Measurements from ENCODE around the gene ADAMTSL1. TPM values are rescaled to one million over a fixed set of nuclear protein-coding genes. Genes with fewer than 3 reads are reported as not detected.
A peak's percentile ranks its signal among the peaks of the same experiment; 100 is the strongest.

Gene ADAMTSL1
- total RNA-seq, 1 experiment from 2014 or later, result 1.2 TPM

DNA sequence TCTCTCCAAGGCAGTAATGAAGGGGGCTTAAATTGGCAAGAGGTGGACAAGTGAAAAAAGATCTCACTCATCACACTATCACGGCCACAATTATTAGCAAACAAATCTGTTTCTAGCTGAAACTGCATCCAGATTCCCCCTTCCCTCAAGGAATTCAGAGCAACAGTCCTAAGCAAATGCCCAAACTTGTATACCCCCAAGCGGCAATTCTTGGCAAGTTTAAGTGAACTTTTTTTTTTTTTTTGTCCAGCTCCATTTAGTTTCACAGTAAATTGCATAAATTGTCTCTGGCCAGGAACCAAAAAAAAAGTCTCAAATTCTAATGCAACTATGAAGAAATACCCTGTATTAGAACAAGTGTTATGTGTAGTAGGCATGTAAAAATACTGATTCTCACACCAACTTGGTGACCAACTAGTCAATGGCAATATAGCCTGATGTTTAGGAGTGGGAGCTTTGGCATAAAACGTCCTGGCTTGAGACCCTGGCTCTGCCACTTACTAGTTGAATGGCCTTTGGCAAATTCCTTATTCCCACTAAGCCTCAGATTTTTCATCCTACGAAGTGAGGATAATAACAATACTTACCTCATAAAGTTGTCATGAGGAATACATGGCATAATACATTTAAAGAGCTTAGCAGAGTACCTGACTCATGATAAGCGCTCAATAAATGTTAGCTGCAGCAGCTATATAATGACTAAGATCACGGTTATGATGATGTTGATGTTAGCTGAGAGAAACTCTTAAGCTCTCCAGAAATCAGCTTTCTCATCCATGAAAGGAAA lies 193.2 kb downstream of the ADAMTSL1 start:
- no peak for DNase-seq
- TF ChIP-seq, protein P1, sequence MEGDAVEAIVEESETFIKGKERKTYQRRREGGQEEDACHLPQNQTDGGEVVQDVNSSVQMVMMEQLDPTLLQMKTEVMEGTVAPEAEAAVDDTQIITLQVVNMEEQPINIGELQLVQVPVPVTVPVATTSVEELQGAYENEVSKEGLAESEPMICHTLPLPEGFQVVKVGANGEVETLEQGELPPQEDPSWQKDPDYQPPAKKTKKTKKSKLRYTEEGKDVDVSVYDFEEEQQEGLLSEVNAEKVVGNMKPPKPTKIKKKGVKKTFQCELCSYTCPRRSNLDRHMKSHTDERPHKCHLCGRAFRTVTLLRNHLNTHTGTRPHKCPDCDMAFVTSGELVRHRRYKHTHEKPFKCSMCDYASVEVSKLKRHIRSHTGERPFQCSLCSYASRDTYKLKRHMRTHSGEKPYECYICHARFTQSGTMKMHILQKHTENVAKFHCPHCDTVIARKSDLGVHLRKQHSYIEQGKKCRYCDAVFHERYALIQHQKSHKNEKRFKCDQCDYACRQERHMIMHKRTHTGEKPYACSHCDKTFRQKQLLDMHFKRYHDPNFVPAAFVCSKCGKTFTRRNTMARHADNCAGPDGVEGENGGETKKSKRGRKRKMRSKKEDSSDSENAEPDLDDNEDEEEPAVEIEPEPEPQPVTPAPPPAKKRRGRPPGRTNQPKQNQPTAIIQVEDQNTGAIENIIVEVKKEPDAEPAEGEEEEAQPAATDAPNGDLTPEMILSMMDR (conservative IDR thresholded peaks at IDR 0.05), result no peak
- Mint-ChIP-seq H3K36me3 (ENCODE audit: insufficient read depth in 1 of 3, low read depth in 3 of 3) (no peaks in the 10 kb centered on the region), H3K27me3 (ENCODE audit: low read depth) (no peaks in the 10 kb centered on the region), H3K4me1 (peaks cover 12 to 21% of the 10 kb centered on the region in 2 experiments), H3K27ac (no peak overlapping the region), H3K9me3 (no peaks in the 10 kb centered on the region), H3K4me3 (no peak overlapping the region)
- Histone ChIP-seq H2BK12ac (ENCODE audit: insufficient read length, low read depth, low read length) (peak overlapping the region; percentile 43), H3K27ac (ENCODE audit: insufficient read length, low read depth, low read length) (no peak overlapping the region), H3K4me1 (ENCODE audit: insufficient read depth, low read length) (peaks cover 2% of the 10 kb centered on the region; the same call in 1 of the 2 replicates), H3K23me2 (ENCODE audit: insufficient read length, low read depth, low read length, poor library complexity, severe bottlenecking) (no peaks in the 10 kb centered on the region), H4K91ac (ENCODE audit: insufficient read length, low read depth, low read length) (no peak overlapping the region), H3T11ph (ENCODE audit: low read length) (no peak overlapping the region), H3K4ac (ENCODE audit: low read depth, low read length) (no peak overlapping the region), H2BK5ac (ENCODE audit: insufficient read length, low read length) (no peak overlapping the region), H3K9me3 (ENCODE audit: control insufficient read depth, low read depth, low read length) (no peaks in the 10 kb centered on the region), H3K79me2 (ENCODE audit: insufficient read depth, low read length) (no peaks in the 10 kb centered on the region), H2AFZ (ENCODE audit: low read length) (no peak overlapping the region), H3K4me2 (ENCODE audit: insufficient read depth, insufficient read length, low read length) (no peak overlapping the region), H2BK20ac (ENCODE audit: low read depth, low read length, poor library complexity, severe bottlenecking) (no peak overlapping the region), H3K79me1 (ENCODE audit: insufficient read depth, low read depth, low read length, poor library complexity, severe bottlenecking) (no peaks in the 10 kb centered on the region), H2BK15ac (ENCODE audit: low read depth, low read length) (no peak overlapping the region), H4K20me1 (ENCODE audit: control insufficient read depth, insufficient read depth, insufficient read length) (no peaks in the 10 kb centered on the region), H3K18ac (ENCODE audit: insufficient read length, low read depth, low read length) (no peak overlapping the region), H4K8ac (replicated peaks; ENCODE audit: insufficient read length, low read depth, low read length) (no peak overlapping the region), H3K27me3 (ENCODE audit: insufficient read depth, low read length) (no peaks in the 10 kb centered on the region), H3K9ac (ENCODE audit: extremely low read depth, insufficient read length, low read length) (no peak overlapping the region), H3K14ac (ENCODE audit: insufficient read depth, low read length) (no peak overlapping the region), H3K56ac (ENCODE audit: insufficient read length, low read depth, low read length) (no peak overlapping the region), H2BK120ac (ENCODE audit: low read depth, low read length, poor library complexity, severe bottlenecking) (no peak overlapping the region), H2AK5ac (ENCODE audit: insufficient read length, low read length) (no peak overlapping the region), H4K5ac (ENCODE audit: insufficient read length, low read depth, low read length) (no peak overlapping the region), H3K23ac (ENCODE audit: insufficient read length, low read depth, low read length) (no peak overlapping the region)
- no CpG with 5 or more reads among the region's 6 CpGs for WGBS (ENCODE audit: extremely low coverage, insufficient read length, low lambda C conversion rate)

Data from H9 (cell line).